Omental fat pad (tissue), 4 donors: ENCODE results near the gene FGG. TPM values are rescaled to one million over a fixed set of nuclear protein-coding genes. Genes with fewer than 3 reads are reported as not detected.
"Not testable (repeated sequence)": the region's sequence is repeated elsewhere in the genome, so short reads cannot be mapped to it uniquely, and the experiment has no call there.

Source experiments
- ATAC-seq: fragments of 150-250 bp; one replicate; pipeline ENCODE4 v1.9.1; 2016; ENCODE audit warnings: mild to moderate bottlenecking, moderate library complexity; ENCODE audit not compliant: low FRiP score
- DNase-seq: peaks from one replicate; pipeline ENCODE4 v3.0.0-alpha.2; 2019; ENCODE audit warnings: low spot score
- CTCF ChIP-seq, 3 donors: fragments of 450-650 bp; IDR thresholded peaks; one replicate each; pipeline ENCODE4 v1.5.1; 2016 to 2017; ENCODE audit warnings: antibody characterized with exemption in 3 of 3, mild to moderate bottlenecking in 3 of 3, moderate library complexity in 2 of 3
- total RNA-seq, 4 donors: library from RNA; depleted of rRNA; stranded (reverse); fragments of >200 nt; gene quantifications; one replicate each; pipeline ENCODE4 v1.1.0, GENCODE V29; 2016

Gene FGG
- total RNA-seq, 4 donors from 2014 or later, result 0.31 TPM; not detected in 3

- no peak for ATAC-seq
- no peak for TF ChIP-seq CTCF (IDR thresholded peaks at IDR 0.05)
- no peak for DNase-seq
Measured at GRCh38 chr4:154604696-154605200, 7.7 kb downstream of the FGG start.

GRCh38 chr4:154603033-154603943 is 9.2 kb downstream of the FGG start:
- ATAC-seq (no peak), DNase-seq (no peak)
- no peak for TF ChIP-seq CTCF (IDR thresholded peaks at IDR 0.05)

GRCh38 chr4:154602404-154603020 is 9.9 kb downstream of the FGG start:
- no peak for TF ChIP-seq CTCF (IDR thresholded peaks at IDR 0.05)
- DNase-seq (no peak), ATAC-seq (no peak)

GRCh38 chr4:154597798-154598774 is 14.4 kb downstream of the FGG start:
- ATAC-seq (no peak), DNase-seq (no peak)
- TF ChIP-seq CTCF (IDR thresholded peaks at IDR 0.05), result no peak

- not testable (repeated sequence) for DNase-seq, ATAC-seq
Measured at GRCh38 chr4:154597281-154597680, 15.2 kb downstream of the FGG start.

- TF ChIP-seq CTCF (IDR thresholded peaks at IDR 0.05), result no peak
- ATAC-seq (no peak), DNase-seq (no peak)
Measured at GRCh38 chr4:154595807-154596206, 16.6 kb downstream of the FGG start.

- not testable (repeated sequence) for ATAC-seq, DNase-seq
Measured at GRCh38 chr4:154594343-154594742, 18.1 kb downstream of the FGG start.
